Stimulated activated CD4-positive, alpha-beta T cell treated with anti-CD3 and anti-CD28 coated beads, TNF-alpha, amount 100 ng/mL, for 4 hours (primary cell): ENCODE results near the gene FRMPD2.
"Not testable (repeated sequence)": the region's sequence is repeated elsewhere in the genome, so short reads cannot be mapped to it uniquely, and the experiment has no call there.

Source experiments
- DNase-seq, 3 experiments: peaks; one replicate each; pipeline ENCODE4 v3.0.0-alpha.2; 2020; ENCODE audit warnings: low read depth in 3 of 3

The FRMPD2 gene

DNA sequence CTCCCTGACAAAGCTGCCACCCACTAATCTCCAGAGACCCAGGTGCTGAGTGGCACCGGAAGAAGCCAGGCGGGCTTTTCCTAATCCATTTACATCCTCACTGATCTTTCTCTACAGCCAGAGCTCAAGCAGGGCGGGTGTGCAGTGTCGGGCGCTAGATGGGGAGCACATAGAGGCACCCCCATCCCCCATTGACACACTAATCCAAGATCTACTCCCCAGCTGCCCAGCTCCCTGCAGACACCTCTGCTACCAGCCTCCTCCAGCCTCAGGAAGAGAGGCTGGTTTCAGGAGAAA is 22.2 kb downstream of the FRMPD2 start:
- DNase-seq = no peak

DNA sequence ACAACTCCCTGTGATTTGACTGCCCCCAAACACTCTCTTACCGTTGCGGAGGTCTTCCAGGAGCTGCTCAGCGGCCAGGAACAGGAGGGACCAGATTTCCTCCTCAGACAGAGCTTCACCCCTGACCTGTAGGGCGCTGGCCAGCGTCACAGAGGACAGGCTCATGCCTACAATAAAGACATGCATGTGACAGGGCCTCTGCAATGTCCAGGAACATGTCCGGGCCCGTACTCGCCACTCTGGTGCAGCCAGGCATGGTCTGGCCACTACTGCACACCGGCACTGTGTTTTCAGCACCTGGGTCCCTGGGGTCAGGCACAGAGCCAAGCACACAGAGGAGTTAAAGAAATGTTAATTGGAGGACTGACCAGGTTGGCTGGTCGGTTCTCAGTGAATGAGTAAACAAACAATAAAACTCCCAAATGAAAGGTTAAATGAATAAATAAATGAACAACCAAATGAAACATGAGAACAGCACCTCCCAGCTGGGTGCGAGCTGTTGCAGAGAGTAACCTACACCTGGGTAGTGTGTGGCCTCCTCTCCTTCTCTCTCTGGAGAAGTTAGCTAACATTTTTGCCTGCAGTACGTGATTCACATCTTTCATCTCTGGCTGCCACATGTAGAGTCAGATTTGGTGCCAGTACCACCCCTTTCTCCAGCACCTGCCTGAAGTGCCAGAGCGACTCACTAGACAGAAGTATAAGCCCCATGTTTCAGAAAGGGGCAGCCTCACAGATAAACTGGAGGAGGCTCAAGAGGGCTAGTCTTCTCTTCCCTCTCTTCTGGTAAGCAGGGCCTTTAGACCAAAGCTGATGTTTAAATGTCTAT is 22.8 kb downstream of the FRMPD2 start:
- DNase-seq = no peak

DNA sequence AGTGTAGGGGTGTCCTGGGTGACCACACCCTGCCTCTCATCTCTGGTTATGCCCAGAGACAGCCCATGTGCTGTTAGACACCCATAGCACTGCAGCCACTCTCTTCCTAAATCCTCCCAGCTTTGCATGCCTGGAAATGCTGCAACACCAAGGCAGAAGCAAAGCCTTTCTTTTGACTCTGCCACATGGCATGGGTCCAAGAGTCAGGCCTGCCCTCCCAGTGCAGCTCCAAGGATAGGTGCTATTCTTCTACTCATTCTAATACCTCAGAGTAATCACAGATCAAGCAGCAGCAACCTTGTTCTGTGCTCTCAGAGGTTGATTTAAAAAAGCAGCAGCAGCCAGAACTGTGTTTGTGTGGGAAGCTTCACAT is 23.4 kb downstream of the FRMPD2 start:
- no peak for DNase-seq

DNA sequence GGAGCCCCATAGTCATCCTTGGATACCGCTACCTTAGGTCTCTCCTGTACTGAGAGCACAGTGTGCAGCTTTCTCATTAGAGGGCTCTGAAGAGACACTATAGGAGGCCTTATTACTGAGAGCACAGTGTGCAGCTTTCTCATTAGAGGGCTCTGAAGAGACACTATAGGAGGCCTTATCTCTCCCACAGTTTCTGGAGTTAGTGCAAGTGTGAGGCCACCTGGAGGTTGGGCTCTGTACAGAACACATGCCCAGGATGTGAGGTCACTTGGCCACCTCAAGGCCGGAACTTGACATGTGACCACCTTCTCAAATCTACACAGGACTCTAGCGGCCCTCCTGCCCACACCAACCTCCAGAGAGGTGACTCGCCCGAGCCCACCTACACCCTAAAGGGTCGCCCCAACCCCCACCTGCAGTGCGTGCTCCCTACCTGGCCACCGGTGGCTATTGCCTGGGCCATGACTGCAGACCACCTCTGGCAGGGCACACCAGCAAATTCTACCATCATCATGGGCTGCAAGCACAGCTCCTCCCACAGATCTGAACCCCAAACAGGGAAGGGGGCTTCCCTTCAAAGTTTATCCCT is 24.6 kb downstream of the FRMPD2 start:
- no peak for DNase-seq

DNA sequence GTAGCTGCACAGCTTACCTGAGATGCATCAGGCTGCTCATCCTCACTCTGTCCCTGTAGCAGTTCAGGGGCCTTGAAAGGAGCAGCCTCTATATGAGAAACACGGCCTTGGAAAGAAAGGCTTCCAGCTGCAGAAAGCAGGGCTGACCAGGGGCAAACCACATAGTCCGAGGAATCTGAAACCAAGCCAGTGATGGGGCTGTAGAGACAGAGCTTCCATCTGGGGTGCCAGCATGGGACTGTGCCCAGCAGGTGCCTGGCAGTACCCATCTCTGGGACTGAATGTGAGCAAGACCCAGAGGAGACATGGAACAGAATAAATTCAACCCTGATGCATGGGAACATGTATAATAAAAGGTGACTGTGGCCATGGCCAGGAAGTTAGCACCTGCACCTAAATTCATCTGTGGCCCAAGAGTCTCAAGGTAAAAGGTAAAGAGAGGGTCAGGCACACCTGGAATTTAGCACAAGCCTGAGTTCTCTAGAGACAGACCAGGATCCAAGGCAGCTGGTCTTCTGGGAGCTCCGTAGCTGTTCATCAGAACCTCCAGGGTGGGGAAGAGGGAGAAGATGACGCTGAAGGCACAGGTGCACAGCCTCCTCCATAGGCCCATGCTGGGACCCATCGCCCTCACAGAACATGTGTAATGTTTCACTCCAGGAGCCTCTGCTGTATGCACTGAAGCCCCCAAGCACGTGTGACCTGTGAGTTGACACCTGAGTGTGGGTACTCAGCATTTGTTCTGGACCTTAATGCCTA is 25.3 kb downstream of the FRMPD2 start:
- DNase-seq = no peak

GRCh38 chr10:48248462-48248861 is 26.0 kb downstream of the FRMPD2 start:
- no peak for DNase-seq

GRCh38 chr10:48247680-48248079 is 26.8 kb downstream of the FRMPD2 start:
- no peak for DNase-seq

GRCh38 chr10:48246501-48246900 is 28.0 kb downstream of the FRMPD2 start:
- DNase-seq = no peak

DNA sequence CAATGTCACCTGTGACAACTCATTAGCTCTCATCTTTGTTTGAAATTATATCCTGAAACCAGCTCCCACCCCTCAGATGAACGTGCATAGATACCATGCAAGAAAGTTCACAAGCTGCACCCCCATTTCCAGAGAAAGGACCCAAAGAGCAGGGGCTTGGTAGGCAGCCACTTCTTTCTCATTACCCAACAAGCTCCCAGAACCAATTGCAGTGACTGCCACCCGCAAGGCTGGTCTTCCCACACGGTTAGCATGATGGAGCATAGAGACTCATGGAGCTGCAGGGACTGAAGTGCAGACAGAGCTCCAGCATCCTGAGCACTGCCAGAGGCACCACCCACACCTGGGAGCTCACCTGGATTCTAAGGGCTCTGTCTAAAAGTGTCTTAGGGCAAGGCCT is 28.5 kb downstream of the FRMPD2 start:
- DNase-seq = no peak

DNA sequence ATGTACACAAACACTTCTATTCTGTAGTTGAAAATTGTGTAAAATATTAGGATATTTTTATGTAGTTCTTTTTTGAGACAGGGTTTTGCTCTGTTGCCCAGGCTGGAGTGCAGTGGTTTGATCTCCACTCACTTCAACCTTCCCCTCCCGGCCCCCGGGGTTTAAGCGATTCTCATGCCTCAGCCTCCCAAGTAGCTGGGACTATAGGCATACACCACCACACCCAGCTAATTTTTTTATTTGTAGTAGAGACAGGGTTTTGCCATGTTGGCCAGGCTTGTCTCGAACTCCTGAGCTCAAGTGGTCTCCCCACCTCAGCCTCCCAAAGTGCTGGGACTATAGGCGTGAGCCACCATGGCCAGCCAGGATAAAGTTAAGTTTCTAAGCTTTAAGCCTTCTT is 30.6 kb downstream of the FRMPD2 start:
- DNase-seq = not testable (repeated sequence)

DNA sequence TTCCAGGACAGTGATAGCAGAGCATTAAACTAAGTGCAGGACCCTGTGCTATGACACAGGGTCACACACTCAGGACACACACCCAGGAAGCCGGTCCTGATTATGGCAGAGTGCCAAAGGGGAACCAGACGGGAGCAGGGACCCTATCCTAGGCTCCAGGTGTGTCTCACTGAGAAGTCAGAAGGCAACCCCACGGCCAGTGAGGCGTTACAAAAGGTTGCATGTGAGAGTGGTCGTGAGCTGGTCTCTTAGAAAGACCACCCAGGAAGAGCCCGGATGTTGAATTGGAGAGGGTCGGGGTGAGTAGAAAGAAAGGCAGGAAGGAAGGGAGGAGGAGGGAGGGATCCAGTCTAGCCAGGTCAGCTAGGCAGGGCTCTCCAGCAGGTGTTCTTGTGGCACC is 31.0 kb downstream of the FRMPD2 start:
- no peak for DNase-seq

GRCh38 chr10:48242171-48242904 is 32.2 kb downstream of the FRMPD2 start:
- DNase-seq = no peak

DNA sequence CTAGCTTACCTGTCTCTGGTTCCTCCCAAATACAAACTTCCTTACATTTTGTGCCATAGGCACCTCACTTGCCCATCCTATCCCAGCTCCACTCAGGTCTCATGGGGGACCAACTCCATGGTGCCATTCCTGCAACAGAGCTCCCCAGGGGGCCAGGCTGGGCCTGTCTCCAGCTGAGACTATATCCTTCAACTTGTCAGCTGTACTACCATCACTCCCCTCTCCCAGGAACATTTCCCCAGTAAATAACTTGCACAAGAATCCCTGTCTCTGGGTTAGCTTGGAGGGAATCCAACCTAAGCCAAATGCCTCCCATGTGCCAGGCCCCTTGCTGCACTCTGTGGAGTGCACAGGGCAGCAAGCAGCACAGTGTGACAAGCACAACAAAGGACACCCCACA is 33.2 kb downstream of the FRMPD2 start:
- no peak for DNase-seq

GRCh38 chr10:48240196-48240595 is 34.3 kb downstream of the FRMPD2 start:
- no peak for DNase-seq

DNA sequence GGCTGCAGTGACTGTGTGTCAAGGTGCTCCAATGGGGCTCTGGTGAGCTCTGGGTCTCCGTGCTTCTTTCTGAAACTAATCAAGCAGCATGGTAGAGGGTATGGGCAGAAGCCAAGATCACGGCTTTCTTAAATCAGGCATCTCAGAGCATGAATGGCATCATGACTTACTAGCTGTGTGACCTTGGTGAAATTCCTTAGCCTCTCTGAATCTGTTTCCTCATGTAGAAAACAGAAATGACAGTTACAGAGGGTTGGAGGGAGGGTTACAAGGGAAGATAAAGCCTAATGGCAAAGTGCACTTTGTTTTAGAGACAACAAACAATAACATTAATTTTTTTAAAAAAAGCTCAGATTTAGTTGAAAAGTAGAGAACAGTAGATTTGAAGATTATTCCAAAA is 34.9 kb downstream of the FRMPD2 start:
- DNase-seq = no peak

- DNase-seq = no peak
Observed at GRCh38 chr10:48238826-48239520, 35.5 kb downstream of the FRMPD2 start.

DNA sequence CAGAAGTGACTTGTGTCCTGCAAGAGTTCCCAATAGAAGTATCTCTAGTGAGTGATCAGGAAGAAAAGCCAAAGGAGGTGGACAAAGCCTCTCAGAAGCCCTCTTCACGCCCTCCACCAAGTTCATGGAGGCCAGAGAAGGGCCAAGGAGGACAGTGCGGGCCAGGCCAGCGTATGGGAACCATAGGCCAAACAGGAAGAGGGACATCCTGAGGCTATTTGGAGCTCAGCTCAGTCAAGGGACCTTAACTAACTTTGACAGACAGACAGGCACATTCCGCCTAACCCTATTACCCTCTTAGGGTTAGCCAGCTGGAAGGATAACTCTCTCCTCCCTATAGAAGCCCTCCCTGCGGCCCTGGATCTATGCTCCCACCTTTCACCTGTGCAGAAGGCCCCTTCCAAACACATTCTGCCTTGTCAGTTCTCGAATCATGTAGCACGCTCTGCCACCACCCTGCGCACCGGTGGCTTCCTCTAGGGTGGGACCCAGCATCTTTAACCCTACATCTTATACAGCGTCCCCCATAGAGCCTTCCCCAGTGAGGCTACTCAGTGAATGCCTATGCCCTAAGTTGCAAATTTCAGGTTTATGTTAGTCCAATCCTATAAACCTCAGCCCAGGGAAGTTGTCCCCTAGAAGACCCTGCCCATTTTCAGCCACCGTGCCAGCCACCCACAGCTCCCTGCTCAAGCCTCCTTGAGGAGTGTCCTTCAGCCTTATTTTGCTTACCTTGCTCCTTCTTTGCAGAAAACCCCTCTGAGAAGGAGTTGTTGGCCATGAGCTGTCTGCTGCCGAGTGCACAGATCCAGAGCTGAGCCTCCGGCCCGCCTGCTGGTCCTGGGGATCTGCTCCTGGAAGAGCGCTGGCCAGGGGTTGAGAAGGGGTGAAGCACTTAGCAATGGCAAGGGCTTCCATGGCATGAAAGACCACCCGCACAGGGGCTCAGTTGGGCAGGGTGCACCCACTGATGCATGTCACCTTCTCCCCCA is 36.9 kb downstream of the FRMPD2 start:
- no peak for DNase-seq

GRCh38 chr10:48236199-48236621 is 38.3 kb downstream of the FRMPD2 start:
- no peak for DNase-seq

- DNase-seq = no peak
Observed at GRCh38 chr10:48235501-48235900, 39.0 kb downstream of the FRMPD2 start.

GRCh38 chr10:48234787-48235186 is 39.7 kb downstream of the FRMPD2 start:
- no peak for DNase-seq

GRCh38 chr10:48234295-48234694 is 40.2 kb downstream of the FRMPD2 start:
- no peak for DNase-seq
